Fibroblast of mammary gland (primary cell): ENCODE results near the gene FIGLA.

Experiments
- DNase-seq: peaks from one replicate; pipeline ENCODE4 v3.0.0-alpha.2; 2010; ENCODE audit warnings: low read depth
- H3K4me3 ChIP-seq: 2 replicates; pipeline ENCODE4 v1.5.1; 2011; ENCODE audit warnings: low read depth, mild to moderate bottlenecking, low read length, moderate library complexity; ENCODE audit not compliant: control insufficient read depth
- TF ChIP-seq, protein P1 (sequence below): conservative IDR thresholded peaks from 2 replicates; pipeline ENCODE4 v1.5.1; 2011; ENCODE audit warnings: low read depth, low read length, inconsistent platforms; ENCODE audit not compliant: control insufficient read depth, insufficient read depth

FIGLA gene

DNA sequence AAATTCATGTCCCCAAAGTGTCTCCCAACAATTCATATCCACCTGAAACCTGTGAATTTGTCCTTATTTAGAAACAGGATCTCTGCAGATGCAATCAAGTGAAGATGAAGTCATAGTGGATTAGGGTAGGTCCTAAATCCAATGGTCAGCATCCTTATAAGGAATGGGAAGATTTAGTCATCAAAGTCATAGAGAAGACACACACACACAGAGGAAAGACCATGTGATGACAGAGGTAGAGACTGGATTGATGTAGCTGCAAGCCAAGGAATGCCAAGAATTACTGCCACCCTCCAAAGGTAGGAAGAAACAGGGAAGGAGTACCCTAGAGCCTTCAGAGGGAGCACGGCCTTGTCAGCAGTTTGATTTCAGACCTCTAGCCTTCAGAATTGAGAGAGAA, 40.1 kb downstream of the FIGLA start:
- DNase-seq: no peak
- H3K4me3 ChIP-seq: no peak overlapping the region
- TF ChIP-seq, protein P1, sequence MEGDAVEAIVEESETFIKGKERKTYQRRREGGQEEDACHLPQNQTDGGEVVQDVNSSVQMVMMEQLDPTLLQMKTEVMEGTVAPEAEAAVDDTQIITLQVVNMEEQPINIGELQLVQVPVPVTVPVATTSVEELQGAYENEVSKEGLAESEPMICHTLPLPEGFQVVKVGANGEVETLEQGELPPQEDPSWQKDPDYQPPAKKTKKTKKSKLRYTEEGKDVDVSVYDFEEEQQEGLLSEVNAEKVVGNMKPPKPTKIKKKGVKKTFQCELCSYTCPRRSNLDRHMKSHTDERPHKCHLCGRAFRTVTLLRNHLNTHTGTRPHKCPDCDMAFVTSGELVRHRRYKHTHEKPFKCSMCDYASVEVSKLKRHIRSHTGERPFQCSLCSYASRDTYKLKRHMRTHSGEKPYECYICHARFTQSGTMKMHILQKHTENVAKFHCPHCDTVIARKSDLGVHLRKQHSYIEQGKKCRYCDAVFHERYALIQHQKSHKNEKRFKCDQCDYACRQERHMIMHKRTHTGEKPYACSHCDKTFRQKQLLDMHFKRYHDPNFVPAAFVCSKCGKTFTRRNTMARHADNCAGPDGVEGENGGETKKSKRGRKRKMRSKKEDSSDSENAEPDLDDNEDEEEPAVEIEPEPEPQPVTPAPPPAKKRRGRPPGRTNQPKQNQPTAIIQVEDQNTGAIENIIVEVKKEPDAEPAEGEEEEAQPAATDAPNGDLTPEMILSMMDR: no peak

DNA sequence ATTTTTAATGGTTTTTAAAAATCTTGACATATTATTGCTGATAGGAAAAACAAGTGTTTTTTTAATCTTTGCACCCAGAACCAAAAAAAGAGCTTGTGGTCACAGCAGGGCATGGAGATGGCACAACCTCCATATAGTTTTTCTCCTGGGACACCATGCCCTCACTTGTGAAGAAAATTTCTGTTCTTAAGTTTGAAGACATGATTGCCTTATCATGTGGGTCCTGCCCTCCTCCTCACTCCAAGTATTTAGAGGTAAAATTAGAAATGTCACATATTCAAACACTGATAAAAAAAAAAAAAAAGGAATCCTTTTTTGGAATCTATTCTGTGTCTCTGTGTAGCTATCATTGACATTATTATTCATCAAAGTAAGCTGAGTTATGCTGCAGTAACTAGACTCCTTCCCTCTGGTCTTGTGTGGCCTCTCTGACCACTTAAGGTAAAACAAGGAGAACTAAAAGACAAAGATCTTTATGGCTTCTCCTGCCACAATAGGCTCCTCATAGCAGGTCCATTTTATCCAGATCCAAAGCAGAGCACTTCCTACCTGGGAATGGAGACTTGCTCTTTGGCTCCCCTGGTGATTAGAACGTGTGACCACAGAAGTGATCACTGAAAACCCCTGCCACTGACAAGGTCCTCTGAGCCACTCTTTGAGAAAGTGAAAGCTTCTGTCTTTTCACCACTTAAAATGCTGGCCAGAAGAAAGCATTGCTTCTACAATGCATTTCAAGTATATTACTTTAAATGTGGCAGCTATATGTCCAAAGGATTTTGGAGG, 42.2 kb downstream of the FIGLA start:
- TF ChIP-seq, protein P1: no peak
- no peak for DNase-seq

DNA sequence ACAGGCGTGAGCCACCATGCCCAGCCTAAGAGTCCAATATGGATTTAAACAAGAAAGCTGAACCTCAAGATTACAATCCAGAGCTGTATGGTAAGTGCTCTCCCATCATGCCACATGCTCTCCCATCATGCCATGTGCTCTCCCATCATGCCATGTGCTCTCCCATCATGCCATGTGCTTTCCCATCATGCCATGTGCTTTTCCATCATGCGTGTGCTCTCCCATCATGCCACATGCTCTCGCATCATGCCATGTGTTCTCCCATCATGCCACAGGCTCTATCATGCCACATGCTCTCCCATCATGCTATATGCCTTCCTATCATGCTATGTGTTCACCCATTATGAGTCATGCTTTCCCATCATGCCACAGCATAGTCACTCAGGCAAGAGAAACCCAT, 43.2 kb downstream of the FIGLA start:
- TF ChIP-seq, protein P1: no peak
- H3K4me3 ChIP-seq: no peak overlapping the region
- no peak for DNase-seq

More for the DNA sequence above, 42.2 kb downstream of the FIGLA start:
- H3K4me3 ChIP-seq: no peak overlapping the region

DNA sequence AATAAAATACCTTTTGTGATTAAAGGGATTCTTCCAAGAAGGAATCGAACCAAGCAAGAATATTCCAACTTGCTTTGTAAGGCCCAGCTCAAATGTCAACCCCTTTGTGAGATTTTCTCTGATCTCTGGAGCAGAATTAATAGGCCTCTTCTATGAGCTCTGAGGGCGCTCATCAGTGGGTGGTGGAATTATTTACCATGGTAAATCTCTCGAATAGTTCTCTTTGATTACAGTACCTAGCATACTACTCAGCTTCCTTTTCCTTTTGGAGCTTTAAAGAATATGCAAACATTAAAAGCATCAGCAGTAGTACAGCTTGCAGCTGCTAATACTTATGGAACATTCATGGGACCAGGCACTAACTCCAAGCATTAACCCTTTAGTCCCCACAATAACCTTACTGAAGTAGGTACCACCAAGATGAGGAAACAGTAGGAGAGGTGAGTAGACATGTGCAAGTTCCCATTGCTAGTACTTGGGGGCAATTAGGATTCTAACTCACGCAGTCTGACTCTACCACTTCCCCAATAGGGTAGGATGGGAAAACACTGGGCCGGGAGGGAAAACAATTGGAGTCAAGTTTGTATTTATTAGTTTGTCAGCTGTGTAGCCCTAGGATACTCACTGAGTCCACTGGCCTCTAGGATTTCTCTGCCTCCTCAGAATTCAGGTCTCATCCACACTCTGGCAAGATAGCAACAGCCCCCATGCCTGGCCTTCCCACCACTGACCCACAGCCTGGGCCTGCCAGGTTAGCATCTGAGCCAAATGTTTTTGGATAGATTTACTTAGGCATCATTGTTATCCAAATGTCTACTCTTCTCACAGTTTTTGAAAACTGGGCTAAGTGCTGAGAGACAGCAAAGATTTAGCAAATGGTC, 44.1 kb downstream of the FIGLA start:
- no peak overlapping the region for H3K4me3 ChIP-seq
- TF ChIP-seq, protein P1: no peak
- DNase-seq: no peak

DNA sequence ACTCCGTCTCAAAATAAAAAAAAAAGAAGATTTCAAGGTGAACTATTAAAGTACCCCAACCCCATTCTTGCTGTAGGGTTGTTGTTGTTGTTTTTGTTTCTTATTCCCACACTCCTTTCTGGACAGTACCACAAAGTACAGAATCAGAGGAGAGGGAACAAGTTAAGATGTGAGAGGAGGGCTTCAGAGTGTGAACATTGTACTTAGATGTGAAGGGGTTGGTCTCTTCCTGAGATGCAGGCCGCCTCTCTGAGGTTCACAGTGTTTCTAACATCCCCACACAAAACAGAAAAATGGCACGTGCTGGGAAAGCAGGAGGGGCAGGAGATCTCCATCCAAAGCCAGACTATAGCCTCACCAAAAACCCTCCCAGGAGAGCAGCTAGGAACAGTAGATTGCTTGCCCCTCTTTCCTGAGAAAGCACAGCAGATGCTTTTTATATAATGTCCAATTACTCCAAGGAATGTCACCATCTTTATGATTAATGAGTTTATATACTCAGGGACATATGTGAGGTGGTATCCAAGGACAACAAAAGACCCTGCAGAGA, 45.1 kb downstream of the FIGLA start:
- no peak for DNase-seq
- H3K4me3 ChIP-seq: no peak overlapping the region
- TF ChIP-seq, protein P1: no peak

DNA sequence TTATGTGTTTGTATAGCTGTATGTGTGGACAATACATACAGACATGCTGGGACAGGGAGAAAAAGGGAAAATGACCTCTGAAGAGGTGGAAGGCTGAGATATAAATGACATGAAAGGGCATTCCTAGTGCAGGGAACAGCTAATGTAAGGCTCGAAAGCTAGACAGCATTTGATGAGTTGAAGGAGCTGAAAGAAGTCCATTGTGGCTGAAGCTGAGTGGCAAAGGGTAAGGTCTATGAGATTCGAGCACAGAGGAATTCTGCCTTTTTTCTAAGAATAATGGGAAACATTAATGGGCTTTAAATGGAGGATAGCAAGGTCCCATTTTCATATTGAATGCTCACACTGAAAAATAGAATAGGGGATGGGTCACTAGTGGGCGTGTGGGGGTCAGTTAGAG, 46.0 kb downstream of the FIGLA start:
- TF ChIP-seq, protein P1: no peak
- H3K4me3 ChIP-seq: no peak overlapping the region
- DNase-seq: no peak
